Choroid plexus epithelial cell (primary cell): ENCODE measurements around the gene CTTN.

Experiments used
- DNase-seq: peaks from one replicate; pipeline ENCODE4 v3.0.0-alpha.2; 2010; ENCODE audit warnings: low read depth
- H3K4me3 ChIP-seq: 2 replicates; pipeline ENCODE4 v1.5.1; 2011; ENCODE audit warnings: low read depth, mild to moderate bottlenecking, control low read depth, low read length, moderate library complexity
- CTCF ChIP-seq: conservative IDR thresholded peaks from 2 replicates; pipeline ENCODE4 v1.5.1; 2011; ENCODE audit warnings: low read depth, mild to moderate bottlenecking, control low read depth, inconsistent platforms, low read length, moderate library complexity

Gene CTTN

GRCh38 chr11:70467201-70468085 is 69.1 kb downstream of the CTTN start:
- DNase-seq: peak; percentile 73
- no peak overlapping the region for H3K4me3 ChIP-seq
- TF ChIP-seq CTCF: peak; percentile 93

GRCh38 chr11:70468256-70469195 is 70.2 kb downstream of the CTTN start:
- DNase-seq: peak; percentile 23
- no peak overlapping the region for H3K4me3 ChIP-seq
- no peak for TF ChIP-seq CTCF

GRCh38 chr11:70470127-70470526 is 71.8 kb downstream of the CTTN start:
- TF ChIP-seq CTCF: no peak
- no peak overlapping the region for H3K4me3 ChIP-seq

GRCh38 chr11:70471254-70471653 is 72.9 kb downstream of the CTTN start:
- H3K4me3 ChIP-seq: no peak overlapping the region
- peak; percentile 43 for TF ChIP-seq CTCF
- DNase-seq: peak; percentile 39

More at GRCh38 chr11:70470127-70470526, 71.8 kb downstream of the CTTN start:
- DNase-seq: peak; percentile 39

- no peak for DNase-seq
- H3K4me3 ChIP-seq: no peak overlapping the region
- no peak for TF ChIP-seq CTCF
These were observed 73.9 kb downstream of the CTTN start for GRCh38 chr11:70472240-70472639.

GRCh38 chr11:70473186-70473872 is 75.0 kb downstream of the CTTN start:
- no peak overlapping the region for H3K4me3 ChIP-seq
- TF ChIP-seq CTCF: no peak
- no peak for DNase-seq
